ENCODE data around the gene MADCAM1.

DNA sequence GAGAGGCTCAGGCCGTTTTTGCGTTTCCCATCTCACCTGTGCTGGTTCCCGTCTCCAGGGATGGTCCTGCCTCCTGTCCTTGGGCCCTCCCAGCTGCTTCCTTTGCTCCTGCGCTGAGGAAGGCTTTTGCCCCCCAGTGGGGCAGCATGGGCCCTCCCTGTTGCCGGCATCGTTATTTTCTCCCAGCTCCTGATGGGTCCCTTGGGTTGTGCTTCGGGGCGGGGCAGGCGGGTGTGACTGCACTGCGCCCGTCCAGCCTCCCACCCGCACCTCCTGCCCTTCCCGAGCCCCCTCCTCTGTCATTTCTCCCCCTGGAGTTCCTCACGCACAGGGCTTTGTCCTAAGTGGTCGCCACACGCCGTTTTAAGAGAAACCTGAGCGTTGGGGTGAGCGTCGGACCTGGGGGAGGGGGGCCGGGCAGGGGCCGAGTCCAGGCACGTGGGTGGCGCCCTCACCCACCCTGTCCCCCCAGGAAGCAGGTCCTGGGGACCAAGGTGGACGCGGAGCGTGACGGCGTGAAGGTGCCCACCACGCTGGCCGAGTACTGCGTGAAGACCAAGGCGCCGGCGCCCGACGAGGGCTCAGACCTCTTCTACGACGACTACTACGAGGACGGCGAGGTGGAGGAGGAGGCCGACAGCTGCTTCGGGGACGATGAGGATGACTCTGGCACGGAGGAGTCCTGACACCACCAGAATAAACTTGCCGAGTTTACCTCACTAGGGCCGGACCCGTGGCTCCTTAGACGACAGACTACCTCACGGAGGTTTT, 44.8 kb downstream of the MADCAM1 start:
- no peak for TF ChIP-seq FOXP2 (optimal IDR thresholded peaks at IDR 0.05; ENCODE audit: borderline replicate concordance, extremely low read depth, extremely low read length, insufficient read depth)
- TF ChIP-seq, protein P1, sequence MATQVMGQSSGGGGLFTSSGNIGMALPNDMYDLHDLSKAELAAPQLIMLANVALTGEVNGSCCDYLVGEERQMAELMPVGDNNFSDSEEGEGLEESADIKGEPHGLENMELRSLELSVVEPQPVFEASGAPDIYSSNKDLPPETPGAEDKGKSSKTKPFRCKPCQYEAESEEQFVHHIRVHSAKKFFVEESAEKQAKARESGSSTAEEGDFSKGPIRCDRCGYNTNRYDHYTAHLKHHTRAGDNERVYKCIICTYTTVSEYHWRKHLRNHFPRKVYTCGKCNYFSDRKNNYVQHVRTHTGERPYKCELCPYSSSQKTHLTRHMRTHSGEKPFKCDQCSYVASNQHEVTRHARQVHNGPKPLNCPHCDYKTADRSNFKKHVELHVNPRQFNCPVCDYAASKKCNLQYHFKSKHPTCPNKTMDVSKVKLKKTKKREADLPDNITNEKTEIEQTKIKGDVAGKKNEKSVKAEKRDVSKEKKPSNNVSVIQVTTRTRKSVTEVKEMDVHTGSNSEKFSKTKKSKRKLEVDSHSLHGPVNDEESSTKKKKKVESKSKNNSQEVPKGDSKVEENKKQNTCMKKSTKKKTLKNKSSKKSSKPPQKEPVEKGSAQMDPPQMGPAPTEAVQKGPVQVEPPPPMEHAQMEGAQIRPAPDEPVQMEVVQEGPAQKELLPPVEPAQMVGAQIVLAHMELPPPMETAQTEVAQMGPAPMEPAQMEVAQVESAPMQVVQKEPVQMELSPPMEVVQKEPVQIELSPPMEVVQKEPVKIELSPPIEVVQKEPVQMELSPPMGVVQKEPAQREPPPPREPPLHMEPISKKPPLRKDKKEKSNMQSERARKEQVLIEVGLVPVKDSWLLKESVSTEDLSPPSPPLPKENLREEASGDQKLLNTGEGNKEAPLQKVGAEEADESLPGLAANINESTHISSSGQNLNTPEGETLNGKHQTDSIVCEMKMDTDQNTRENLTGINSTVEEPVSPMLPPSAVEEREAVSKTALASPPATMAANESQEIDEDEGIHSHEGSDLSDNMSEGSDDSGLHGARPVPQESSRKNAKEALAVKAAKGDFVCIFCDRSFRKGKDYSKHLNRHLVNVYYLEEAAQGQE (IDR thresholded peaks at IDR 0.05; ENCODE audit: insufficient read depth in 1 of 2, low read depth in 2 of 2, low read length in 2 of 2): no peak

Measured in PFSK-1 (cell line).